Measurements from ENCODE around the gene KCTD13.
"Not testable (repeated sequence)": the region's sequence is repeated elsewhere in the genome, so short reads cannot be mapped to it uniquely, and the experiment has no call there.

KCTD13 gene

GRCh38 chr16:29906520-29907244, 19.3 kb downstream of the KCTD13 start:
- DNase-seq = no peak

GRCh38 chr16:29905668-29906067, 20.4 kb downstream of the KCTD13 start:
- DNase-seq = no peak

- no peak for DNase-seq
These were observed 21.1 kb downstream of the KCTD13 start for GRCh38 chr16:29904947-29905346.

- no peak for DNase-seq
These were observed 22.4 kb downstream of the KCTD13 start for GRCh38 chr16:29903590-29903989.

GRCh38 chr16:29901607-29901945, 24.4 kb downstream of the KCTD13 start:
- no peak for DNase-seq

- DNase-seq = no peak
These were observed 25.0 kb downstream of the KCTD13 start for GRCh38 chr16:29900888-29901606.

GRCh38 chr16:29900102-29900887, 25.7 kb downstream of the KCTD13 start, which contains the start of gene ASPHD1:
Gene ASPHD1, plus strand, starts transcription at chr16:29900488. Its CDS starts 484 bp downstream, at chr16:29900972.
- peak; percentile 81 for DNase-seq

GRCh38 chr16:29899516-29900101, 26.4 kb downstream of the KCTD13 start, which contains the start of gene SEZ6L2:
Gene SEZ6L2, minus strand, starts transcription at chr16:29899550. Its CDS starts 531 bp downstream, at chr16:29899019.
- peak; percentile 54 for DNase-seq

GRCh38 chr16:29898804-29899515, 27.1 kb downstream of the KCTD13 start:
- DNase-seq = no peak

GRCh38 chr16:29898135-29898803, 27.8 kb downstream of the KCTD13 start:
- no peak for DNase-seq

GRCh38 chr16:29897333-29897732, 28.7 kb downstream of the KCTD13 start:
- no peak for DNase-seq

GRCh38 chr16:29896841-29897240, 29.2 kb downstream of the KCTD13 start:
- no peak for DNase-seq

- no peak for DNase-seq
These were observed 31.7 kb downstream of the KCTD13 start for GRCh38 chr16:29894352-29894751.

GRCh38 chr16:29893553-29893952, 32.5 kb downstream of the KCTD13 start:
- DNase-seq = no peak

- DNase-seq = no peak
These were observed 33.6 kb downstream of the KCTD13 start for GRCh38 chr16:29892458-29892813.

GRCh38 chr16:29891525-29892457, 34.2 kb downstream of the KCTD13 start:
- DNase-seq = no peak

- not testable (repeated sequence) for DNase-seq
These were observed 36.7 kb downstream of the KCTD13 start for GRCh38 chr16:29889372-29889771.

GRCh38 chr16:29883987-29884386, 42.0 kb downstream of the KCTD13 start:
- DNase-seq = no peak

GRCh38 chr16:29881050-29881449, 45.0 kb downstream of the KCTD13 start:
- DNase-seq = no peak

- DNase-seq = no peak
These were observed 47.9 kb downstream of the KCTD13 start for GRCh38 chr16:29878172-29878571.

All from right hindlimb (tissue), 1 donor.